Measurements from ENCODE around the gene SENP7.
"Not testable (repeated sequence)": the region's sequence is repeated elsewhere in the genome, so short reads cannot be mapped to it uniquely, and the experiment has no call there.

Gene SENP7

DNA sequence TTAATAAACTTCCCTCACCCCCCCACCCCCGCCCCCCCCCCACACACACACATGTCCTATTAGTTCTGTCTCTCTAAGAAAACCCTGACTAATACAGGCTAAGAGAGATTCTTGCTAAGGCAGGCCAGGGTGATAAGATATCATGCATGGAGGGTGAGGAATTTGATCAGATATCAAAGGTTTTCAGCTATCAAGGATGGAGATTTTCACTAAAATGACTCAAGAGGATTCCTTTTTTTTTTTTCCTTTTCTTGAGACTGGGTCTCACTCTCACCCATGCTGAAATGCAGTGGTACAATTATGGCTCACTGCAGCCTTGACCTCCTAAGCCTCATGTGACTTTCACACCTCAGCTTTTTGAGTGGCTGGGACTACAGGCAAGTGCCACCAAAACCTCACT, 14.9 kb upstream of the SENP7 start:
- no peak for DNase-seq (ENCODE audit: low read depth)

GRCh38 chr3:101527441-101527840, 14.4 kb upstream of the SENP7 start:
- no peak for DNase-seq (ENCODE audit: low read depth)

- DNase-seq (ENCODE audit: low read depth): no peak
Observed at GRCh38 chr3:101521211-101521701, 8.2 kb upstream of the SENP7 start.

DNA sequence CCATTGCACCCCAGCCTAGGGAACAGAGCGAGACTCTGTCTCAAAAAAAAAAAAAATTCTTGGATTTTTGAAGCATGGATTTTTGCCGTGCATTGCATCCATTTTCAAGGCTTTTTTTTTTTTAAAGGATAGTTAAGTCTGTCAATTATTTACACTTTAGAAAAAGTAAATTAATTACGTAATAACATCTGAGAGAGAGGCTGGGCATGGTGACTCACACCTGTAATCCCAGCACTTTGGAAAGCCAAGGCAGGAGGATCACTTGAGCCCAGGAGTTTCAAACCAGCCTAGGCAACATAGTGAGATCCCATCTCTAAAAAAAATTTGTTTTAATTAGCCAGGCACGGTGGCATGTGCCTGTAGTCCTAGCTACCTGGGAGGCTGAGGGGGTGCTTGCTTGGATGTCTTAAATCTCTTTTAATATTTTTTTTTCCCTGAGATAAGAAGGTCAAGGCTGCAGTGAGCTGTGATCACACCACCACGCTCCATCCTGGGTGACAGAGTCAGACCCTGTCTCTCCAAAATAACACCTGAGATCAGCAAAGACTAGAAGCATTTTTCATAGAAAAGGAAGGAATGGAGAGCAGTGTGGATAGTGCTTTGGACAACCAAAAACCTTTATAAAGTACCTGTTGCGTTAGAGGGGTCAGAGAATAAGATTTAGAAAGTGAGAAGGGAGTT, 6.8 kb upstream of the SENP7 start:
- DNase-seq (ENCODE audit: low read depth): no peak

- DNase-seq (ENCODE audit: low read depth): no peak
Observed at GRCh38 chr3:101518421-101518871, 5.4 kb upstream of the SENP7 start.

DNA sequence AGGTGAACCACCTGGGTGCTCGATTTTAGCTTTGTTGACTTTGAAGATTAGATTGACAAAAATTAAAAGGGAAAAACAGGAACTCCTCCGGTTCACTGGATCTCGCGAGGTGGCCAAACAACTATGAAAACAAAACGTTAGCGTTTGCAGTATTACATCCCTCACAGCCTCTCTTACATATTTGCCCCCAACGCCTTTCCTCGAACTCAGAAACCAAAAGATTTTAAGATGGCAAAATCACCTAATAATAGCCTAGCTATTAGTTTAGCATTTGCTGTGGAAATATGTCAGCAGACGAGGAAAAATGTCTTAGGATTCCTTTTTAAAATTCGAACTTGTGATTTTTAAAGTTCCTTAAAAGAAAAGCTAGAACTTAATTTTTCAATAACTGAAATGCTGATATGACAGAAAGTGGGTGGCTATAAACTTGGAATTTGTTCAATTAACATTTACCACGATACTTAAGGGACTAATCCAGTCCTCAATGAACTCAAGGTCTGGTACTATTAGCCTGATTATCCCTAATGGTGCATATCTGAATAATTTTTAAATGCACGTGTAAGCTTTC, 491 bp upstream of the SENP7 start:
- DNase-seq (ENCODE audit: low read depth): no peak

- DNase-seq (ENCODE audit: low read depth): no peak
Observed at GRCh38 chr3:101512396-101512645, 691 bp downstream of the SENP7 start.

DNA sequence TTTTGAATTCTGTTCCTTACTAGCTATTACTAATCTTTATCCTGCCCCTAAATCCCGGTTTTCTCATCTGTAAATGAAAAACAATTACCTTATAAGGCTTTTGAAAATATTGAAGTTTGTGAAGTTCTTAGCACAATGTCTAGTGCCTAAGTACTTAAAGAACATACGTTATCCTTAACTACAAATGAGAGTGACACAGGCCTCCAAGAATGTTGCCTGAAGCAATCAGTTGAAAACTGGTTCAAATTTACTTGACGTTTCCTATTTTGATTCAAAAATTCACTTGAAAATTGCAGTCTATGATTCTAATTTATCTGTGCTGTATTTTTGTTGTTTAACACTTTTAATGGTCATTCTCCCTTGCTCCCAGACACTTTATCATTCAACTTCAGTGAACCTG, 3.2 kb downstream of the SENP7 start:
- DNase-seq (ENCODE audit: low read depth): peak; percentile 72

- peak; percentile 42 for DNase-seq (ENCODE audit: low read depth)
Observed at GRCh38 chr3:101509281-101509680, 3.7 kb downstream of the SENP7 start.

DNA sequence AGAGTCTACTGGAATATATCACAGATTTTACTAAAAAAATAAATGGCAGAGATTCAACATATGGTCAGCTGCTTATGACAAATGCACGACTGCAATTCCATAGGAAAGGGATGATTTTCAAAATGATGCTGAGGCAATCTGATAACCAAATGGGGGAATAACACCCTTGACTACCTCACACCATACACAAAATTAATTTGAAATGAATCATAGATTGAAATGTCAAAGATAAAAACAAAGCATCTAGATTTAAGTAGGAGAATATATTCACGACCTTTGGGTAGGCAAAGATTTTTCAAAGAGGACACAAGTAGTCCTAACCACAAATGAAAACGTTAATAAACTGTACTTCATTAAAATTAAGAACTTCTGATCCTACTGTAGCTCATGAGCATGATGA, 11.2 kb downstream of the SENP7 start:
- no peak for DNase-seq (ENCODE audit: low read depth)

DNA sequence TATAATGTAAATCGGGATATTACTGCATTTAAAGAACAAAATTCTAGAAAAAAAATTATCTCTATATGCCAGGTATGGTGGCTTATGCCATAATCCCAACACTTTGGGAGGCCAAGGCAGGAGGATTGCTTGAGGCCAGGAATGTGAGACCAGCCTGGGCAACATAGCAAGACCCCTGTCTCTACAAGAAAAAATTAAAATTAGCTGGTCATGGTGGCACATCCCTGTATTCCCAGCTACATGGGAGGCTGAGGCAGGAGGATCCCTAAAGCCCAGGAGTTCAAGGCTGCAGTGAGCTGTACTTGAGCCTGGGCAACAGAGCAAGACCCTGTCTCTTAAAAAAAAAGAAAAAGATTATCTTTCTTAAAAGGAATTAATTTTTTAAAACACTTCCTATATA, 12.8 kb downstream of the SENP7 start:
- DNase-seq (ENCODE audit: low read depth): no peak

DNA sequence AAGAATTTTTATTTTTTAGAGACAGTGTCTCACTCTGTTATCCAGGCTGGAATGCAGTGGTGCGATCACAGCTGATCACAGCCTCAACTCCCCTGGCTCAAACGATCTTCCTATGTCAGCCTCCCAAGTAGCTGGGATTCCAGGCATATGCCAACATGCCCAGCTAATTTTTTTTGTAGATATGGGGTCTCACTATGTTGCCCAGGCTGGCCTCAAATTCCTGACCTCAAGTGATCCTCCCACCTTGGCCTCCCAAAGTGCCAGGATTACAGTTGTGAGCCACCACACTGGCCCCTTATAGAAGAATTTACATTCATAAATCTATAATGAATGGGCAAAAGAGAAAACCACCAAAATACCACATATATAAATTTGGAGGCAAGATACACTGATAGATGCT, 15.2 kb downstream of the SENP7 start:
- DNase-seq (ENCODE audit: low read depth): no peak

GRCh38 chr3:101495552-101495951, 17.5 kb downstream of the SENP7 start:
- DNase-seq (ENCODE audit: low read depth): no peak

- DNase-seq (ENCODE audit: low read depth): peak; percentile 69
Observed at GRCh38 chr3:101484805-101485620, 28.0 kb downstream of the SENP7 start.

DNA sequence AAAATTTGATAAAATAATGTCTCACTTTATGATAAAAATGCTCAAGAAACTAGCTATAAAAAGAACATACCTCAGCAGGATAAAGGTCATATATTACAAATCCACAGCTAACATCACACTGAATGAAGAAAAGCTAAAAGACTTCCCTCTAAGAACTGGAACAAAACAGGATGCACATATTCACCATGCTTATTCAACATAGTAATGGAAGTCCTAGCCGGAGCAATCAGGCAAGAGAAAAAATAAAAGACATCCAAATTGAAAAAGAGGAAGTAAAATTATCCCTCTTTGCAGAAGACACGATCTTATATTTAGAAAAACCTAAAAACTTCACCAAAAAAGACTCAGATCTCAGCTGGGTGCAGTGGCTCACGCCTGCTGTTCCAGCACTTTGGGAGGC, 34.0 kb downstream of the SENP7 start:
- no peak for DNase-seq (ENCODE audit: low read depth)

DNA sequence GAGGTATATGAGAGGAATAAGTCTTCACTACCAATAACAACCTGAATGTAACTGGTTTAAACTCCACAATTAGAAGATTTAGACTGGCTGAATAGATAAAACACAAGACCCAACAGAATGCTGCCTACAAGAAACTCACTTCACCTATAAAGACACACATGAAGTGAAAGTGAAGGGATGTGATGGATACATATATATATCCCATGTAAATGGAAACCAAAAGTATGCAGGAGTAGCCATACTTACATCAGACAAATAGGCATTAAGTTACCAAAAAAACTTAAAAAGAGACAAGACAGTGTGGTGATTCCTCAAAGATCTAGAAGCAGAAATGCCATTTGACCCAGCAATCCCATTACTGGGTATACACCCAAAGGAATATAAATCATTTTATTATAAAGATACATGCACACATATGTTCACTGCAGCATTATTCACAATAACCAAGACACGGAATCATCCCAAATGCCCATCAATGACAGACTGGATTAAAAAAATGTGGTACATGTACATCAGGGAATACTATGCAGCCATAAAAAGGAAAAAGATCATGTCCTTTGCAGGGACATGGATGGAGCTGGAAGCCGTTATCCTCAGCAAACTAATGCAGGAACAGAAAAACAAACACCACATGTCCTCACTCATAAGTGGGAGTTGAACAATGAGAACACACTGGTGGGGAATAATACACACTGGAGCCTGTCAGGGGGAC, 38.0 kb downstream of the SENP7 start:
- not testable (repeated sequence) for DNase-seq (ENCODE audit: low read depth)

DNA sequence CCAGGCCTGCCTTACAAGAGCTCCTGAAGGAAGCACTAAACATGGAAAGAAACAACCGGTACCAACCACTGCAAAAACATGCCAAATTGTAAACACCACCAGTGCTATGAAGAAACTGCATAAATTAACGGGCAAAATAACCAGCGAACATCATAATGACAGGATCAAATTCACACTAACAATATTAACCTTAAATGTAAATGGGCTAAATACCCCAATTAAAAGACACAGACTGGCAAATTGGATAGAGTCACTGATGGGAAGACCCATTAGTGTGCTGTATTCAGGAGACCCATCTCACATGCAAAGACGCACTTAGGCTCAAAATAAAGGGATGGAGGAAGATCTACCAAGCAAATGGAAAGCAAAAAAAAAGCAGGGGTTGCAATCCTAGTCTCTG, 44.3 kb downstream of the SENP7 start:
- not testable (repeated sequence) for DNase-seq (ENCODE audit: low read depth)

DNA sequence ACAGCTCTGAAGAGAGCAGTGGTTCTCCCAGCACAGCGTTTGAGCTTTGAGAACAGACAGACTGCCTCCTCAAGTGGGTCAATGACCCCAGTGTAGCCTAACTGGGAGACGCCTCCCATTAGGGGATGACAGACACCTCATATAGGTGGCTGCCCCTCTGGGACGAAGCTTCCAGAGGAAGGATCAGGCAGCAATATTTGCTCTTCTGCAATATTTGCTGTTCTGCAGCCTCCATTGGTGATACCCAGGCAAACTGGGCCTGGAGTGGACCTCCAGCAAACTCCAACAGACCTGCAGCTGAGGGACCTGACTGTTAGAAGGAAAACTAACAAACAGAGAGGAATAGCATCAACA, 45.7 kb downstream of the SENP7 start:
- DNase-seq (ENCODE audit: low read depth): not testable (repeated sequence)

DNA sequence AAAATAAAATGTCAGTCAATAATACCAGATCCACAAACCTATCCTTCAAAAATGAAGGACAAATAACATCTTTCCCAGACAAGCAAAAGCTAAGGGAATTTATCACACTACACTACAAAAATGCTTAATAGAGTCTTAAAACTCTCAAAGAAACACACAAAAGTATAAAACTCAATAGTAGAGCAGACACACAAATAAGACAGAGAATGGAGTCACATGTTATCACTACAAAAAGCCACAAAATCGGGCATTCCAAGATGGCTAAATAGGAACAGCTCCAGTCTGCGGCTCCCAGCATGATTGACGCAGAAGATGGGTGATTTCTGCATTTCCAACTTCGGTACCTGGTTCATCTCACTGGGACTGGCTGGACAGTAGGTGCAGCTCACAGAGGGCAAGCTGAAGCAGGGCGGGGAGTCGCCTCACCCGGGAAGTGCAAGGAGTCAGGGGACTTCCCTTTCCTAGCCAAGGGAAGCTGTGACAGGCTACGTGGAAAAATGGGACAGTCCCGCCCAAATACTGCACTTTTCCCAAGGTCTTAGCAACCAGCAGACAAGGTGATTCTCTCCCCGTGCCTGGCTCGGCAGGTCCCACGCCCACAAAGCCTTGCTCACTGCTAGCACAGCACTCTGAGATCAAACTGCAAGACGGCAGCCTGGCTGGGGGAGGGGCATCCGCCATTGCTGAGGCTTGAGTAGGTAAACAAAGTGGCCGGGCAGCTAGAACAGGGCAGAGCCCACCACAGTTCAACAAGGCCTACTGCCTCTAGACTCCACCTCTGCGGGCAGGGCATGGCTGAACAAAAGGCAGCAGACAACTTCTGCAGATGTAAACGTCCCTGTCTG, 46.3 kb downstream of the SENP7 start:
- peak; percentile 42 for DNase-seq (ENCODE audit: low read depth)

DNA sequence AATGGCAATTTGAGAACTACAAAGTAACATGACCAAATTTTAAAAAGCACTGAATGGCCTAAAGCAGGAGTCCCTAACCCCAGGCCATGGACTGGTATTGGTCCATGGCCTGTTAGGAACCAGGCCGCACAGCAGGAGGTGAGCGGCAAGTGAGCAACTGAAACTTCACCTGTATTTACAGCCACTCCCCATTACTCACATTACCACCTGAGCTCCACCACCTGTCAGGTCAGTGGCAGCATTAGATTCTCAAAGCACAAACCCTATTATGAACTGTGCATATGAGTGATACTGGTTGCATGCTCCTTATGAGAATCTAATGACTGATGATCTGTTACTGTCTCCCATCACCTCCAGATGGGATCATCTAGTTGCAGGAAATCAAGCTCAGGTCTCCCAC, 48.8 kb downstream of the SENP7 start:
- no peak for DNase-seq (ENCODE audit: low read depth)

DNA sequence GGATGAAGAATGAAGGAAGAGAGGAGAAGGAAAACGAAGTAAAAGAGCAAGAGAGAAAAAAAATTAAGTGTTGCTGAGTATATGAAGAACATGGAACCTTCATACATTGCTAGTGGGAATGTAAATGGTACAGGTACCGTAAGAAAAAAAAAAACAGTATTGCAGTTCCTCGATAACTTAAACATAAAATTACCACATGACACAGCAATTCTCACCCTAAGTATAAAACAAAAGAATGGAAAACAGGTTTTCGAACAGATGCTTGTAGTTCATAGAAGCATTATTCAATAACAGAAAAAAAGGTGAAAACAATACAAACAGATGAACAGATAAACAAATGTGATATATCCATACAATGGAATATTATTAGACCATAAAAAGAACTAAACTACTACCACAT, 51.6 kb downstream of the SENP7 start:
- no peak for DNase-seq (ENCODE audit: low read depth)

DNA sequence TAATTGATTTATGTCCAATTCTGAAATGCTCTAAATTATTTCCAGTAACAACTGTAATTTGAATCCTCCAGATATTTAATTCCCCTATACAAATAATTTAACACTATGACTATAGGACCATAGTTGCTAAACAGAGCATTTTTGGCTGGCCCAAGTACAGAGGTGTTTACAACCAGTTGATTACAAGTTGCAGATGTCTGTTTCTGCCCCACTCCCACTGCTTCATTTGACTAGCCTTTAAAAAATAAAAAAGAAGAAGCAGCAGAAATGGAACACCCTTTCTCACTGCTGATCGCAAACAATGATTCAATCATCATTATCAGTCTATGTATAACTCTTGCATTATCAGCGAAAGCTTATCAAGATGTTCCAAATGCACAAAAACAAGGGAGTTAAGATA, 54.6 kb downstream of the SENP7 start:
- DNase-seq (ENCODE audit: low read depth): no peak

Data from amniotic epithelial cell (primary cell).